ENCODE measurements around the gene ARHGEF17.

Gene ARHGEF17

DNA sequence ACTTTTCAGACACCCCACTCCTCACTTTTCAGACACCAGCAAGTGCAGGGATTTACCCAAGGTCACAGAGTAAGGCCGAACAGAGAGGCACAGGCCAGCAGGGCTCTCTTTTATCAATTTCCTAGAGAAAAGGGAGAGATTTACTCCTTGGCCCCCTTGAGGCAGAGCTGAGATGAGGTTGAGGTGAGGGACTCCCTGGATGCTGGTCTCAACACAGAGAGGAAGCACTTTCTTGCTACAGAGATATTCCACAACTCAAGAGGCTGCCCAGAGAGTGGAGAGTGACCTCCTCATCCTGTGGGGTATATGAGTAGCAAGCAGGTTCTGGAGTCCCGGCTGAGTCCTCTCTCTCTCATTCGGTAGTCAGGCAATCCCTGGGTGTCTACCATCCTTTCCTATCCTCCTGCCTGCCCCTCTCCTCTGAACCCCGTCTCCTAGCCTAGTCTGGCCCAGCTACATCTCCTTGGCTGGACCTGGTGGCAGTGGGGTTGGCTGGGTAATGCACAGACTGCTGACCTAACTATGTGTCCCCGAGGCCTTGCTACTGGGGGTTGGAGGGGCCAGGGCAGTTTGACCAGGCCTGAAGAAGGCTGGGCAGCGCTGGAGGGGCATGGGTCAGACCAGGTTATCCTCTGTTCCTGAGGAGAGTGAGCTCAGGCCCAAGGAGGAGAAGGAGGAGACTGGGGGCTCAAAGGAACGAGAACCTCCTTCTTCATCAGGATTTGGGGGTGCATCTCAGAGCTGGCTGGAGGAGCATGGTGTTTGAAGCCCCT, 1.8 kb upstream of the ARHGEF17 start:
- no peak for TF ChIP-seq JUND (IDR thresholded peaks at IDR 0.05; ENCODE audit: low read depth)
- in situ Hi-C loops (cut with HindIII; ENCODE audit: low pct_unique_long_range_greater_than_20kb, low sequenced_read_pairs), result no loop called here
- no peak for DNase-seq (ENCODE audit: low read depth in 1 of 2, low spot score in 1 of 2)

DNA sequence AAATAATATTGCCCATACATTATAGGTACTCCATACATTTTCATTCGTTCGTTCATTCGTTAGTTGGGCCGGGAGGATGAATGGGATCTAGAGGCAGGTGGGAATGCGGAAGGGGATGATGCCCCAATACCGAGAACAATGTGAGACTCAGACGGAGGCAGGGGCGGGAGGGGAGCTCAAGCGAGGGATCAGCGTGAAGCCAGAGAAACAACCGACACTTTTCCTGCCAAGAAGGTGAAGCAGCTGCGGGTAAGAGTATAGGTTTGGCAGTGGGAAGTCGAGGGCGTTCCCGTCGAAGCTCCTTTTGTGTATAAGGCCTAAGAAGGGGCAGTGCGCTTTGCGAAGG, 1.1 kb upstream of the ARHGEF17 start:
- no peak for TF ChIP-seq JUND (IDR thresholded peaks at IDR 0.05; ENCODE audit: low read depth)
- in situ Hi-C loops (cut with HindIII; ENCODE audit: low pct_unique_long_range_greater_than_20kb, low sequenced_read_pairs), result no loop called here
- no peak for DNase-seq (ENCODE audit: low read depth in 1 of 2, low spot score in 1 of 2)

DNA sequence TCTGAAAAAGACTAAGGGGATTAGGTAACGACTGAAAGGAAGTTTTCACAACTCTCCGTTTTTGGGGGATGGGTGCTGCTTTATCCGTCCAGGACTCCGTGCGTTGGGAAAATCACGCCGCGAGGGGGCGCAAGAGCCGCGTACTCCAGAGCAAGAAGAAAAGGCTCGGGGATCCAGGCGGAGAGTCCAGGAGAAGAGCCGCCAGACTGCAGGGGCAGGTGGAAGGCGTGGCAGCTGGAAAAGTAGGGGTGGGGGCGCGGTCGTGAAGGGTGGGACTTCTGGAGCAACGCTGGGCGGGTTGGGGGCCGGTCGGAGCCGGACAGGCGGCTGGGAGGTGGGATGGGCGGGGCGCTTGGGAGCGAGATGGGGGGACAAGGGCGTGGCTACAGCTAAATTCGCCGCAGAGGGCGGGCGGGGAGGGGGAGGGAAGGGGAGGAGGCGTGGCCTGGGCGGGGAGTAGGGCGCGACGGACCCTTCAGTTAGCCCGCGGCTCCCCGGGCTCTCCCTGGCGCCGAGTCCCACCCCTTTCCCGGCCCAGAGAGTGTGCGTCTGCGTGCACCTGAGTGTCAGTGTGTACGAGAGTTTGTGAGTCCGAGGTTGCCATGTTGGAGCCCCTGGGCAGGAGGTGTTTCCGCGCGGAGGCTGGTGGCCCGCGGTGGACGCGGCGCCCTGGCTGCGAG, 613 bp upstream of the ARHGEF17 start:
- no peak for TF ChIP-seq JUND (IDR thresholded peaks at IDR 0.05; ENCODE audit: low read depth)
- DNase-seq (ENCODE audit: low read depth in 1 of 2, low spot score in 1 of 2), result peak; percentile 96 to 100
- in situ Hi-C loops (cut with HindIII; ENCODE audit: low pct_unique_long_range_greater_than_20kb, low sequenced_read_pairs), result no loop called here

DNA sequence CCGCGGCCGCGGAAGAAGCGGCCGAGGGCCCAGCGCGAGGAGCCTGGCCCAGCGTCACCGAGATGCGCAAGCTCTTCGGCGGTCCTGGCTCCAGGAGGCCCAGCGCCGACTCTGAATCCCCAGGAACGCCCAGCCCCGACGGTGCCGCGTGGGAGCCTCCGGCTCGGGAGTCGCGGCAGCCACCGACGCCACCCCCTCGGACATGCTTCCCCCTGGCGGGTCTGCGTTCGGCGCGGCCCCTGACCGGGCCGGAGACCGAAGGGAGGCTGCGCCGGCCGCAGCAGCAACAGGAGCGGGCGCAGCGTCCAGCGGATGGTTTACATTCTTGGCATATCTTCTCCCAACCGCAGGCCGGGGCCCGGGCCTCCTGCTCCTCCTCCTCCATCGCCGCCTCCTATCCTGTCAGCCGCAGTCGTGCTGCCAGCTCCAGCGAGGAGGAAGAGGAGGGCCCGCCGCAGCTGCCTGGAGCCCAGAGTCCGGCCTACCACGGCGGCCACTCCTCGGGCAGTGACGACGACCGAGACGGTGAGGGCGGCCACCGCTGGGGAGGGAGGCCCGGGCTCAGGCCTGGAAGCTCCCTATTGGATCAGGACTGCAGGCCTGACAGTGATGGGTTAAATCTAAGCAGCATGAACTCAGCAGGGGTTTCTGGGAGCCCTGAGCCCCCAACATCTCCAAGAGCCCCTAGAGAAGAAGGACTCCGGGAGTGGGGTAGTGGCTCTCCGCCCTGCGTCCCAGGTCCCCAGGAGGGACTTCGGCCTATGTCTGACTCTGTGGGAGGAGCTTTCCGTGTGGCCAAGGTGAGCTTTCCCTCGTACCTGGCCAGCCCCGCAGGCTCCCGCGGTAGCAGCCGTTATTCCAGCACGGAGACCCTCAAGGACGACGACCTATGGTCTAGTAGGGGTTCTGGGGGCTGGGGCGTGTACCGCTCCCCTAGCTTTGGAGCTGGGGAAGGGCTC, 1.2 kb downstream of the ARHGEF17 start:
- in situ Hi-C loops (cut with HindIII; ENCODE audit: low pct_unique_long_range_greater_than_20kb, low sequenced_read_pairs), result no loop called here
- DNase-seq (ENCODE audit: low read depth in 1 of 2, low spot score in 1 of 2), result peak; percentile 97 to 99
- TF ChIP-seq JUND (IDR thresholded peaks at IDR 0.05; ENCODE audit: low read depth), result no peak

DNA sequence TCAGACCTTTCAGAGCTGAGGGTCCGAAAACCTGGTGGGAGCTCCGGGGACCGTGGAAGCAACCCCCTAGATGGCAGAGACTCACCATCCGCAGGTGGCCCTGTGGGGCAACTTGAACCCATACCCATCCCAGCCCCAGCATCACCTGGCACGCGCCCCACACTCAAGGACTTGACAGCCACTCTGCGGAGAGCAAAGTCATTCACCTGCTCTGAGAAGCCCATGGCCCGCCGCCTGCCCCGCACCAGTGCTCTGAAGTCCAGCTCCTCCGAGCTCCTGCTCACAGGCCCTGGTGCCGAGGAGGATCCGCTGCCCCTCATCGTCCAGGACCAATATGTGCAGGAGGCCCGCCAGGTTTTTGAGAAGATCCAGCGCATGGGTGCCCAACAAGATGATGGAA, 2.0 kb downstream of the ARHGEF17 start:
- DNase-seq (ENCODE audit: low read depth in 1 of 2, low spot score in 1 of 2), result no peak
- no peak for TF ChIP-seq JUND (IDR thresholded peaks at IDR 0.05; ENCODE audit: low read depth)
- in situ Hi-C loops (cut with HindIII; ENCODE audit: low pct_unique_long_range_greater_than_20kb, low sequenced_read_pairs), result no loop called here

DNA sequence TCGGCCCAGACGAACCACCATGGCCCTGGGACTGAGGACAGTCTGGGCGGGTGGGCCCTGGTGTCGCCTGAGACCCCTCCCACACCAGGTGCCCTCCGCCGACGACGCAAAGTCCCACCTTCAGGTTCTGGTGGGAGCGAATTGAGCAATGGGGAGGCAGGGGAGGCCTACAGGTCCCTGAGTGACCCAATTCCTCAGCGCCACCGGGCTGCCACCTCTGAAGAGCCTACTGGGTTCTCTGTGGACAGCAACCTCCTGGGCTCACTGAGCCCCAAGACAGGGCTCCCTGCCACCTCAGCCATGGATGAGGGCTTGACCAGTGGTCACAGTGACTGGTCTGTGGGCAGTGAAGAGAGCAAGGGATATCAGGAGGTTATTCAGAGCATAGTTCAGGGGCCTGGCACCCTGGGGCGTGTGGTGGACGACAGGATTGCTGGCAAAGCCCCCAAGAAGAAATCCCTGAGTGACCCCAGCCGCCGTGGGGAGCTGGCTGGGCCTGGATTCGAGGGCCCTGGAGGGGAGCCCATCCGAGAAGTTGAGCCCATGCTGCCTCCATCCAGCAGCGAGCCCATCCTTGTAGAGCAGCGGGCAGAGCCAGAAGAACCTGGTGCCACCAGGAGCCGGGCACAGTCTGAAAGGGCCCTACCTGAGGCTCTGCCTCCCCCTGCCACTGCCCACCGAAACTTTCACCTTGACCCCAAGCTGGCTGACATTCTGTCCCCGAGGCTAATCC, 2.8 kb downstream of the ARHGEF17 start:
- DNase-seq (ENCODE audit: low read depth in 1 of 2, low spot score in 1 of 2), result no peak
- in situ Hi-C loops (cut with HindIII; ENCODE audit: low pct_unique_long_range_greater_than_20kb, low sequenced_read_pairs), result no loop called here
- no peak for TF ChIP-seq JUND (IDR thresholded peaks at IDR 0.05; ENCODE audit: low read depth)

DNA sequence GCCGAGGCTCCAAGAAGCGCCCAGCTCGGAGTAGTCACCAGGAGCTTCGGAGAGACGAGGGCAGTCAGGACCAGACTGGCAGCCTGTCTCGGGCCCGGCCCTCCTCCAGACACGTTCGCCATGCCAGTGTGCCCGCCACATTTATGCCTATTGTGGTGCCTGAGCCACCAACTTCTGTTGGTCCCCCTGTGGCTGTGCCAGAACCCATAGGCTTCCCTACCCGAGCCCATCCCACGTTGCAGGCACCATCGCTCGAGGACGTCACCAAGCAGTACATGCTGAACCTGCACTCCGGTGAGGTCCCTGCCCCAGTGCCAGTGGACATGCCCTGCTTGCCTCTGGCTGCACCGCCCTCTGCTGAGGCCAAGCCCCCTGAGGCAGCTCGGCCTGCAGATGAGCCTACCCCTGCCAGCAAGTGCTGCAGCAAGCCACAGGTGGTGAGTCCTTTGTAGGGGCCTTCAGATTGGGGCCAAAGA, 3.4 kb downstream of the ARHGEF17 start:
- no peak for TF ChIP-seq JUND (IDR thresholded peaks at IDR 0.05; ENCODE audit: low read depth)
- in situ Hi-C loops (cut with HindIII; ENCODE audit: low pct_unique_long_range_greater_than_20kb, low sequenced_read_pairs), result no loop called here
- no peak for DNase-seq (ENCODE audit: low read depth in 1 of 2, low spot score in 1 of 2)

DNA sequence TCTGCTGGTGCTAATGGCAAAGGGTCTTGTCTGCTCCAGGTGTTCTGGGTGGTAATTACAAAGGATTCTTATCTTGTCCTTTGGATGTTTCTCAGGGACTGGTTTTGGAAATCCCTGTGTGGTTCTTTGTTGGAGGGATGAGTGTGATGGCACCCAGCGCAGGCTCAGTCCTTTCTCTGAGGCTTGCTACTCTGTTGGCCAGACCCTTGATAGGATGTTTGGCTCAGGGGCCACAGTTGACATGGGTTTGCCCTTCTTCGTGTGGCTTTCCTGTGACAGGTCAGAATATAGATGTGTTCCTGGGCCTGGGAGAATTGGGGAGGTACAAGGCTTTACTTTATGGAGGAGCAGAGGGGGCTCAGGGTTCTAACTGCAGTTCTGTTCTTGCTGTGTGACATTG, 4.0 kb downstream of the ARHGEF17 start:
- in situ Hi-C loops (cut with HindIII; ENCODE audit: low pct_unique_long_range_greater_than_20kb, low sequenced_read_pairs), result no loop called here
- TF ChIP-seq JUND (IDR thresholded peaks at IDR 0.05; ENCODE audit: low read depth), result no peak

DNA sequence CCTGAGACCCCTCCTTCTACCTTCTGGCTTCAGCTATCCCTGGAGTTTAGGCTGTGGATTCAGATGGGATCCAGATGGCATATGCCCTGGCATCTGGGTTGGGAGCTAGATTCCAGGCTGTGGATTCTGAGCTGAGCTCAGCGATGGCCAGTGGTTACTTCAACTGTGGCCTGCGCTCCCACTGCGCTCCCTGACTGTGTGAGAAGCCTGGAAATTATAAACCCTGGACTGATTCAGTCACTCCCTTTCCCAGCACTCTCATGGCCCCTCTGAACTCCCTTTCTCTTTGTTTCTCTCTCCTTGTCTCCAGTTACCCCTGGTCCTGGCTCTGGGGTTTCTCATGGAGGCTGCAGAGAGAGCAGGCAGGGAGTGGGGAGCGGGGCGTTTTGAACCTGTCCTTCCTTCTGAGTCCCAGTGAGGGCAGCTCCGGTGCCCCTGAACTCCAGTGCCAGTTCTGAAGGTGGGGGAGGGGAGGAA, 4.8 kb downstream of the ARHGEF17 start:
- DNase-seq (ENCODE audit: low read depth in 1 of 2, low spot score in 1 of 2), result no peak
- in situ Hi-C loops (cut with HindIII; ENCODE audit: low pct_unique_long_range_greater_than_20kb, low sequenced_read_pairs), result no loop called here
- no peak for TF ChIP-seq JUND (IDR thresholded peaks at IDR 0.05; ENCODE audit: low read depth)

More for the DNA sequence above, 4.0 kb downstream of the ARHGEF17 start:
- DNase-seq (ENCODE audit: low read depth in 1 of 2, low spot score in 1 of 2), result no peak

DNA sequence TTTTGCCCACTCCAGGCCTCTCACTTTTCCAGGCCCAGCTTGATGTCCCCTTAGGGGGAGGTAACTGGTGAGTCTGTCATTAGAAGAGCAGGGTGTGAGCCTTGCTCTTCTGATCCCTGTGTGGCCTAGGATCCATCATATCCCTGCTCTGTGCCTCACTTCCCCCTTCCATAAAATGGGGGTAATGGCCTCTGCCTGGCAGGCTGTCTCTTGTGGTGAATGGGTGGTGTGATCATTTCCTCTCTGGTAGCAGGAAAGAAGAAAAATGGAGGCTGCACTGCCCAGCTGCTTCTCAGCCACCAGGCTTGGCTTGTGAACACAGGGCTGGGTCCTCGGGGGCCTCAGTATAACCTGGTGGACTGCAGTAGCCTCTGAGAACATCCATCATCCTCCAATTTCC, 5.6 kb downstream of the ARHGEF17 start:
- no peak for DNase-seq (ENCODE audit: low read depth in 1 of 2, low spot score in 1 of 2)
- in situ Hi-C loops (cut with HindIII; ENCODE audit: low pct_unique_long_range_greater_than_20kb, low sequenced_read_pairs), result no loop called here
- no peak for TF ChIP-seq JUND (IDR thresholded peaks at IDR 0.05; ENCODE audit: low read depth)

DNA sequence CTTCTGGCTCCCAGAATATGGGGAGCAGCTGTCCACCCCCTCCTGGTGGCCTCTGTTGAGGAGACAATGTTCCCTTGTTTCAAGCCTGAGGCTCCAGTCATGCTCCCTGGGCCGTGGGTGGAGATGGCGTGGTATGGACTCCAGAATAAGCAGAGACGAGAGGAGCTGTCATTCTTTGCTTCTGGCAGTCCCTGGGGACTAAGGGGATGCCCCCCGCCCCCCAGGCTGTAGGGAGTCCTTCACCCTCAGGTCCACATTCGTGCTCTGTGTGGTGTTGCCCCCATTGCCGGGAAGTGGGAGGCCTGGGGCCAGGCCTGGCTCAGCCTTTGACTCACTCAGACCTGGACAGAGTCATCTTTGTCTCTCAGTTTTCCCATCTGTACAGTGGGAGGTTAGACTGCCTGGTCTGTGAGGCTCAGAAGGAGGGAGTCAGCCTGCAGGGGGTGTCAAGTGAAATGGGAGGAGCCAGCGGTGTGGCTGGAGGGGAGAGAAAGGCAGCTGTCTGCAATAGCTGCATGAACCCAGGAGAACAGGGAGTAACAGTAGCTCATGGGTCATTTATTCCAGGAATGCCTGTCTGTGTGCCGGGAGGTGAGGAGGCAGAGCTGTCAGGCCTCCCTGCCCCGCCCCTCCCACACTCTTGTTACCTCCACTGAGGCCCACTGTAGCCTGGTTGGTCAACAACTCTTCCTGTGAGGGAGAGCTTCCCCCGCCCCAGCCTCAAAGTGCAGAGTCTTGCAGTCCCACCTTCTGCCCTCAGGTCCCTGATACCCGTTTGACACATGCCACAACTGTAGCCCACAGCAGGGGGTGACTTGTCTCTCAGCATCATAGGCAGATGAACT, 6.3 kb downstream of the ARHGEF17 start:
- in situ Hi-C loops (cut with HindIII; ENCODE audit: low pct_unique_long_range_greater_than_20kb, low sequenced_read_pairs), result no loop called here
- peak in 1 of 2 experiments; percentile 41 for DNase-seq (ENCODE audit: low read depth in 1 of 2, low spot score in 1 of 2)
- no peak for TF ChIP-seq JUND (IDR thresholded peaks at IDR 0.05; ENCODE audit: low read depth)
